Thyroid gland (tissue), 4 donors: ENCODE results near the gene TKFC.

Experiments used
- POLR2A ChIP-seq, 2 donors: fragments of 450-650 bp; IDR thresholded peaks; one replicate each; pipeline ENCODE4 v1.6.1; 2017; ENCODE audit warnings: antibody characterized with exemption in 2 of 2, mild to moderate bottlenecking in 2 of 2, moderate library complexity in 1 of 2
- TF ChIP-seq, protein P1 (sequence below), 6 experiments: fragments of 200-600 bp in 3 of 6; fragments of 450-650 bp in 3 of 6; sonication (generic) in 3 of 6; IDR thresholded peaks; one replicate each; pipeline ENCODE4 v1.5.1; 2016 to 2019; ENCODE audit warnings: antibody characterized with exemption in 6 of 6, mild to moderate bottlenecking in 2 of 6, inconsistent platforms in 1 of 6, moderate library complexity in 1 of 6

DNA sequence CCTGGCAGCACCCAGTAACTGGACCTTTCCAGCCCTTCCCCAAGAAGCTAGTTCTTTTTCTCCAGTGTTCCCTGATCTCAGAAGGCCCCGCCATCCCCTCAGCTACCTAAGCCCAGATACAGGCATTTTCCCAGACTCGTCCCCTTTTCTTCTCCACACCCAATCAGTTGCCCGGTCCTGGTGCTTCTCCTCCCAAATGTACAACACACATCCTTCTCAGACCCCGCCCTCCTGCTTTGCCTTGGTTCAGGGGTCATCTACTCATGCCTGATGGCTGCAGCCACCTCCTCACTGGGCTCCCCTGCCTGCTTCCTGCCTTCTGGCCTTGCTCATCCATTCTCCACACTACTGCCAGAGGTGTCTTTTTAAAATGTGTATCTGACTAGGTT, 6.5 kb downstream of the TKFC start:
- TF ChIP-seq POLR2A (IDR thresholded peaks at IDR 0.05): no peak
- TF ChIP-seq, protein P1, sequence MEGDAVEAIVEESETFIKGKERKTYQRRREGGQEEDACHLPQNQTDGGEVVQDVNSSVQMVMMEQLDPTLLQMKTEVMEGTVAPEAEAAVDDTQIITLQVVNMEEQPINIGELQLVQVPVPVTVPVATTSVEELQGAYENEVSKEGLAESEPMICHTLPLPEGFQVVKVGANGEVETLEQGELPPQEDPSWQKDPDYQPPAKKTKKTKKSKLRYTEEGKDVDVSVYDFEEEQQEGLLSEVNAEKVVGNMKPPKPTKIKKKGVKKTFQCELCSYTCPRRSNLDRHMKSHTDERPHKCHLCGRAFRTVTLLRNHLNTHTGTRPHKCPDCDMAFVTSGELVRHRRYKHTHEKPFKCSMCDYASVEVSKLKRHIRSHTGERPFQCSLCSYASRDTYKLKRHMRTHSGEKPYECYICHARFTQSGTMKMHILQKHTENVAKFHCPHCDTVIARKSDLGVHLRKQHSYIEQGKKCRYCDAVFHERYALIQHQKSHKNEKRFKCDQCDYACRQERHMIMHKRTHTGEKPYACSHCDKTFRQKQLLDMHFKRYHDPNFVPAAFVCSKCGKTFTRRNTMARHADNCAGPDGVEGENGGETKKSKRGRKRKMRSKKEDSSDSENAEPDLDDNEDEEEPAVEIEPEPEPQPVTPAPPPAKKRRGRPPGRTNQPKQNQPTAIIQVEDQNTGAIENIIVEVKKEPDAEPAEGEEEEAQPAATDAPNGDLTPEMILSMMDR (IDR thresholded peaks at IDR 0.05): no peak
